ENCODE results near the gene MTX3. TPM values are rescaled to one million over a fixed set of nuclear protein-coding genes. Genes with fewer than 3 reads are reported as not detected.

The MTX3 gene
- total and polyA plus RNA-seq, 4 donors, result 4.2 to 22.6 (median 9.1) TPM

- no peak for TF ChIP-seq CTCF (IDR thresholded peaks at IDR 0.05; ENCODE audit: control extremely low read depth, extremely low read depth)
- Histone ChIP-seq H3K36me3 (ENCODE audit: control insufficient read depth in 4 of 4, insufficient read depth in 4 of 4, low read length in 4 of 4) (no peaks in the 10 kb centered on the region), H3K4me3 (no peak overlapping the region), H3K4me1 (ENCODE audit: control insufficient read depth in 5 of 5, insufficient read depth in 5 of 5, low read length in 5 of 5) (peaks cover 0 to 4% (median 0%) of the 10 kb centered on the region in 5 donors), H3K9me3 (ENCODE audit: control insufficient read depth in 4 of 4, insufficient read depth in 3 of 4, low read length in 3 of 4) (peaks cover 0 to 2% (median 0%) of the 10 kb centered on the region in 4 donors), H3K27ac (ENCODE audit: low read depth in 1 of 2, low read length in 1 of 2) (no peak overlapping the region), H3K27me3 (ENCODE audit: control insufficient read depth in 3 of 3, insufficient read depth in 3 of 3, low read length in 2 of 3) (peaks cover 2 to 57% (median 55%) of the 10 kb centered on the region in 3 donors), H3K9ac (ENCODE audit: insufficient read depth in 1 of 2, low read length in 2 of 2) (no peak overlapping the region)
- 30 to 31% methylated on average over 8 of the region's 8 CpGs for WGBS, 2 donors
- ATAC-seq (ENCODE audit: insufficient read depth, low FRiP score) (no peak), DNase-seq (peak in 2 of 3 donors; percentile 5 to 10)
Observed at GRCh38 chr5:80034559-80034958, 43.5 kb upstream of the MTX3 start.

GRCh38 chr5:80033513-80033912, 42.5 kb upstream of the MTX3 start:
- TF ChIP-seq CTCF (IDR thresholded peaks at IDR 0.05; ENCODE audit: control extremely low read depth, extremely low read depth), result no peak
- Histone ChIP-seq H3K27ac (ENCODE audit: low read depth in 1 of 2, low read length in 1 of 2) (no peak overlapping the region), H3K9me3 (ENCODE audit: control insufficient read depth in 4 of 4, insufficient read depth in 3 of 4, low read length in 3 of 4) (peaks cover 0 to 2% (median 0%) of the 10 kb centered on the region in 4 donors), H3K4me3 (no peak overlapping the region), H3K9ac (ENCODE audit: insufficient read depth in 1 of 2, low read length in 2 of 2) (no peak overlapping the region), H3K27me3 (ENCODE audit: control insufficient read depth in 3 of 3, insufficient read depth in 3 of 3, low read length in 2 of 3) (peaks cover 2 to 56% (median 53%) of the 10 kb centered on the region in 3 donors), H3K36me3 (ENCODE audit: control insufficient read depth in 4 of 4, insufficient read depth in 4 of 4, low read length in 4 of 4) (no peaks in the 10 kb centered on the region), H3K4me1 (ENCODE audit: control insufficient read depth in 5 of 5, insufficient read depth in 5 of 5, low read length in 5 of 5) (peaks cover 0 to 4% (median 0%) of the 10 kb centered on the region in 5 donors)
- DNase-seq (no peak), ATAC-seq (ENCODE audit: insufficient read depth, low FRiP score) (no peak)

- no peak overlapping the region for H3K4me3 ChIP-seq
- no peak for TF ChIP-seq CTCF (IDR thresholded peaks at IDR 0.05; ENCODE audit: control extremely low read depth, extremely low read depth)
- DNase-seq, result no peak
- WGBS, 2 donors, result 38 to 60% methylated on average over 1 of the region's 1 CpG
- no peak overlapping the region for H3K27ac ChIP-seq (ENCODE audit: low read depth in 1 of 2, low read length in 1 of 2)
- peaks cover 0 to 2% (median 0%) of the 10 kb centered on the region in 4 donors for H3K9me3 ChIP-seq (ENCODE audit: control insufficient read depth in 4 of 4, insufficient read depth in 3 of 4, low read length in 3 of 4)
- H3K36me3 ChIP-seq (ENCODE audit: control insufficient read depth in 4 of 4, insufficient read depth in 4 of 4, low read length in 4 of 4), result no peaks in the 10 kb centered on the region
- no peak overlapping the region for H3K9ac ChIP-seq (ENCODE audit: insufficient read depth in 1 of 2, low read length in 2 of 2)
- ATAC-seq (ENCODE audit: insufficient read depth, low FRiP score), result no peak
- peaks cover 0 to 4% (median 0%) of the 10 kb centered on the region in 5 donors for H3K4me1 ChIP-seq (ENCODE audit: control insufficient read depth in 5 of 5, insufficient read depth in 5 of 5, low read length in 5 of 5)
- H3K27me3 ChIP-seq (ENCODE audit: control insufficient read depth in 3 of 3, insufficient read depth in 3 of 3, low read length in 2 of 3), result peaks cover 2 to 37% (median 35%) of the 10 kb centered on the region in 3 donors
Observed at GRCh38 chr5:80031109-80031508, 40.0 kb upstream of the MTX3 start.

GRCh38 chr5:80026841-80027240, 35.8 kb upstream of the MTX3 start:
- no peak for TF ChIP-seq CTCF (IDR thresholded peaks at IDR 0.05; ENCODE audit: control extremely low read depth, extremely low read depth)
- Histone ChIP-seq H3K9me3 (ENCODE audit: control insufficient read depth in 4 of 4, insufficient read depth in 3 of 4, low read length in 3 of 4) (peaks cover 0 to 2% (median 0%) of the 10 kb centered on the region in 4 donors), H3K4me1 (ENCODE audit: control insufficient read depth in 5 of 5, insufficient read depth in 5 of 5, low read length in 5 of 5) (no peaks in the 10 kb centered on the region), H3K4me3 (no peak overlapping the region), H3K27me3 (ENCODE audit: control insufficient read depth in 3 of 3, insufficient read depth in 3 of 3, low read length in 2 of 3) (no peaks in the 10 kb centered on the region), H3K36me3 (ENCODE audit: control insufficient read depth in 4 of 4, insufficient read depth in 4 of 4, low read length in 4 of 4) (no peaks in the 10 kb centered on the region), H3K9ac (ENCODE audit: insufficient read depth in 1 of 2, low read length in 2 of 2) (no peak overlapping the region), H3K27ac (ENCODE audit: low read depth in 1 of 2, low read length in 1 of 2) (no peak overlapping the region)
- ATAC-seq (ENCODE audit: insufficient read depth, low FRiP score) (no peak), DNase-seq (no peak)

Measured in lung (tissue), 12 donors.